Activated CD8-positive, alpha-beta memory T cell treated with anti-CD3 and anti-CD28 coated beads, Interleukin-2, amount 10 ng/mL, durations not matched to agents 7 days and 5 days (primary cell): ENCODE results near the gene CARMIL3. TPM values are rescaled to one million over a fixed set of nuclear protein-coding genes. Genes with fewer than 3 reads are reported as not detected.

Source experiments
- ATAC-seq: fragments of 150-1000 bp; cut with Tn5 transposase; one replicate; pipeline ENCODE4 v1.10.0; 2021; ENCODE audit warnings: moderate library complexity
- CTCF ChIA-PET: fragments of 350-600 bp; sonication (Branson Sonifier 250); formaldehyde crosslinking; loops from one replicate; lab custom pipeline; 2021; ENCODE audit warnings: antibody characterized with exemption; lab: Charles Lee
- DNase-seq: peaks from one replicate; pipeline ENCODE4 v3.0.0-alpha.2; 2020
- H3K27ac Mint-ChIP-seq: one replicate; pipeline ENCODE4 v1.8.0; 2021; ENCODE audit warnings: mild to moderate bottlenecking, mixed read lengths
- H3K27me3 Mint-ChIP-seq: one replicate; pipeline ENCODE4 v1.8.0; 2021; ENCODE audit warnings: mixed read lengths
- H3K36me3 Mint-ChIP-seq: one replicate; pipeline ENCODE4 v1.8.0; 2021; ENCODE audit warnings: mild to moderate bottlenecking, mixed read lengths
- H3K4me1 Mint-ChIP-seq: one replicate; pipeline ENCODE4 v1.8.0; 2021; ENCODE audit warnings: mixed read lengths
- H3K4me3 Mint-ChIP-seq: one replicate; pipeline ENCODE4 v1.8.0; 2021; ENCODE audit warnings: mild to moderate bottlenecking, moderate library complexity, mixed read lengths
- H3K9me3 Mint-ChIP-seq: one replicate; pipeline ENCODE4 v1.8.0; 2022; ENCODE audit warnings: low read depth, mixed read lengths
- total RNA-seq, 2 experiments: library from RNA; stranded (reverse); gene quantifications; one replicate each; pipeline ENCODE4 v1.2.3, GENCODE V29; 2021

The CARMIL3 gene
- total RNA-seq, 2 experiments from 2014 or later, result 2.9 to 3.3 TPM

GRCh38 chr14:24060443-24060842 is 8.6 kb downstream of the CARMIL3 start:
- Mint-ChIP-seq H3K36me3 (no peaks in the 10 kb centered on the region), H3K4me3 (no peak overlapping the region), H3K9me3 (no peaks in the 10 kb centered on the region), H3K27me3 (peaks cover 3% of the 10 kb centered on the region), H3K27ac (no peak overlapping the region), H3K4me1 (no peaks in the 10 kb centered on the region)
- CTCF ChIA-PET, result interaction anchor here (1.2 to 7.7 kb wide), 4 partner anchors 9 to 48 kb away, joined by 3 to 139 read pairs (median 5); partner anchors contain the start of genes CARMIL3 and PCK2
- DNase-seq (no peak), ATAC-seq (no peak)

GRCh38 chr14:24060984-24061913 is 9.4 kb downstream of the CARMIL3 start:
- Mint-ChIP-seq H3K9me3 (no peaks in the 10 kb centered on the region), H3K27ac (no peak overlapping the region)
- CTCF ChIA-PET, result interaction anchor here (1.1 to 2.7 kb wide), 4 partner anchors 9 to 47 kb away, joined by 3 to 7 read pairs (median 3); partner anchors contain the start of gene CARMIL3

GRCh38 chr14:24062216-24062980 is 10.6 kb downstream of the CARMIL3 start:
- CTCF ChIA-PET, result interaction anchor here (1.1 to 2.7 kb wide), 2 partner anchors 45 to 46 kb away, joined by 3 to 7 read pairs; no protein-coding TSS in a partner anchor
- Mint-ChIP-seq H3K9me3 (no peaks in the 10 kb centered on the region), H3K27ac (no peak overlapping the region), H3K4me3 (no peak overlapping the region), H3K36me3 (no peaks in the 10 kb centered on the region), H3K27me3 (no peaks in the 10 kb centered on the region), H3K4me1 (no peaks in the 10 kb centered on the region)
- ATAC-seq, result no peak
- no peak for DNase-seq

More at GRCh38 chr14:24060984-24061913, 9.4 kb downstream of the CARMIL3 start:
- H3K27me3 Mint-ChIP-seq, result peaks cover 3% of the 10 kb centered on the region
- H3K4me1 Mint-ChIP-seq, result no peaks in the 10 kb centered on the region
- DNase-seq (no peak), ATAC-seq (no peak)
- H3K36me3 Mint-ChIP-seq, result no peaks in the 10 kb centered on the region
- H3K4me3 Mint-ChIP-seq, result no peak overlapping the region

GRCh38 chr14:24063263-24063836 is 11.5 kb downstream of the CARMIL3 start:
- DNase-seq (no peak), ATAC-seq (no peak)
- Mint-ChIP-seq H3K27ac (no peak overlapping the region), H3K4me1 (no peaks in the 10 kb centered on the region), H3K4me3 (no peak overlapping the region), H3K9me3 (no peaks in the 10 kb centered on the region), H3K36me3 (no peaks in the 10 kb centered on the region), H3K27me3 (no peaks in the 10 kb centered on the region)
- CTCF ChIA-PET, result no interaction called here

GRCh38 chr14:24064091-24064795 is 12.4 kb downstream of the CARMIL3 start:
- no peaks in the 10 kb centered on the region for H3K9me3 Mint-ChIP-seq
- no peak for DNase-seq
- no peaks in the 10 kb centered on the region for H3K27me3 Mint-ChIP-seq
- H3K4me1 Mint-ChIP-seq, result no peaks in the 10 kb centered on the region
- ATAC-seq, result no peak
- no peak overlapping the region for H3K27ac Mint-ChIP-seq
- no peak overlapping the region for H3K4me3 Mint-ChIP-seq
- H3K36me3 Mint-ChIP-seq, result no peaks in the 10 kb centered on the region
- CTCF ChIA-PET, result interaction anchor here (2.2 kb wide), 1 partner anchor 26 kb away, joined by 8 read pairs; no protein-coding TSS in a partner anchor

GRCh38 chr14:24064856-24065255 is 13.0 kb downstream of the CARMIL3 start:
- Mint-ChIP-seq H3K4me1 (no peaks in the 10 kb centered on the region), H3K9me3 (no peaks in the 10 kb centered on the region), H3K4me3 (no peak overlapping the region), H3K27ac (no peak overlapping the region), H3K27me3 (no peaks in the 10 kb centered on the region), H3K36me3 (no peaks in the 10 kb centered on the region)
- no peak for DNase-seq
- ATAC-seq, result no peak
- CTCF ChIA-PET, result interaction anchor here (2.2 kb wide), 1 partner anchor 26 kb away, joined by 8 read pairs; no protein-coding TSS in a partner anchor

- Mint-ChIP-seq H3K27me3 (peaks cover 3% of the 10 kb centered on the region), H3K36me3 (no peaks in the 10 kb centered on the region), H3K4me1 (no peaks in the 10 kb centered on the region), H3K9me3 (no peaks in the 10 kb centered on the region), H3K4me3 (no peak overlapping the region), H3K27ac (no peak overlapping the region)
- DNase-seq (no peak), ATAC-seq (no peak)
- CTCF ChIA-PET, result interaction anchor here (0.6 to 2.2 kb wide), 2 partner anchors 25 to 166 kb away, joined by 3 to 8 read pairs; no protein-coding TSS in a partner anchor
These were observed 13.6 kb downstream of the CARMIL3 start for GRCh38 chr14:24065408-24065807.

GRCh38 chr14:24066496-24067132 is 14.8 kb downstream of the CARMIL3 start:
- CTCF ChIA-PET, result interaction anchor here (0.8 to 1.3 kb wide), 5 partner anchors 13 to 42 kb away, joined by 3 to 7 read pairs (median 3); partner anchors contain the start of gene PCK2
- Mint-ChIP-seq H3K27ac (no peak overlapping the region), H3K4me1 (peaks cover 3% of the 10 kb centered on the region), H3K9me3 (no peaks in the 10 kb centered on the region), H3K27me3 (peaks cover 3% of the 10 kb centered on the region), H3K36me3 (no peaks in the 10 kb centered on the region), H3K4me3 (no peak overlapping the region)
- DNase-seq, result no peak
- no peak for ATAC-seq

- DNase-seq (no peak), ATAC-seq (no peak)
- Mint-ChIP-seq H3K4me3 (no peak overlapping the region), H3K36me3 (no peaks in the 10 kb centered on the region), H3K4me1 (peaks cover 3% of the 10 kb centered on the region), H3K27ac (no peak overlapping the region), H3K27me3 (peaks cover 3% of the 10 kb centered on the region), H3K9me3 (no peaks in the 10 kb centered on the region)
- CTCF ChIA-PET, result interaction anchor here (0.6 to 1.3 kb wide), 7 partner anchors 12 to 146 kb away, joined by 3 to 7 read pairs (median 3); partner anchors contain the start of gene PCK2
These were observed 15.6 kb downstream of the CARMIL3 start for GRCh38 chr14:24067133-24068082.

- Mint-ChIP-seq H3K4me3 (no peak overlapping the region), H3K27ac (no peak overlapping the region), H3K4me1 (peaks cover 3% of the 10 kb centered on the region), H3K9me3 (no peaks in the 10 kb centered on the region), H3K27me3 (peaks cover 3% of the 10 kb centered on the region), H3K36me3 (no peaks in the 10 kb centered on the region)
- no peak for DNase-seq
- ATAC-seq, result no peak
- CTCF ChIA-PET, result interaction anchor here (1.2 kb wide), 1 partner anchor 22 kb away, joined by 3 read pairs; no protein-coding TSS in a partner anchor
These were observed 17.1 kb downstream of the CARMIL3 start for GRCh38 chr14:24068711-24069410.

GRCh38 chr14:24069411-24069735 is 17.6 kb downstream of the CARMIL3 start:
- H3K27me3 Mint-ChIP-seq, result peaks cover 3% of the 10 kb centered on the region
- DNase-seq, result no peak
- no peak for ATAC-seq
- CTCF ChIA-PET, result interaction anchor here (1.1 to 2.1 kb wide), 3 partner anchors 11 to 21 kb away, joined by 3 to 11 read pairs (median 5); partner anchors contain the start of gene CARMIL3
- no peaks in the 10 kb centered on the region for H3K36me3 Mint-ChIP-seq
- no peak overlapping the region for H3K27ac Mint-ChIP-seq
- H3K4me1 Mint-ChIP-seq, result peaks cover 3% of the 10 kb centered on the region
- no peak overlapping the region for H3K4me3 Mint-ChIP-seq
- no peaks in the 10 kb centered on the region for H3K9me3 Mint-ChIP-seq
